HEK293T (cell line): ENCODE results near the gene EXOC6B.

Source experiments
- CTCF ChIA-PET: fragments of 350-600 bp; formaldehyde crosslinking; extraction: SDS; loops from one replicate; lab custom pipeline; 2021; ENCODE audit warnings: antibody characterized with exemption, inconsistent platforms; lab: Yijun Ruan, JAX
- POLR2A ChIA-PET: fragments of 350-600 bp; formaldehyde crosslinking; extraction: SDS; loops from one replicate; lab custom pipeline; 2020; ENCODE audit warnings: antibody characterized with exemption, inconsistent platforms; lab: Yijun Ruan, JAX
- DNase-seq: peaks from one replicate; pipeline ENCODE4 v3.0.0; 2012; ENCODE audit warnings: mixed read lengths; ENCODE audit errors: extremely low spot score
- ARNT ChIP-seq: fragments of 450-650 bp; IDR thresholded peaks from 2 replicates; pipeline ENCODE4 v1.6.1; 2017; ENCODE audit warnings: mild to moderate bottlenecking
- BHLHE40 ChIP-seq: fragments of 450-650 bp; IDR thresholded peaks from 2 replicates; pipeline ENCODE4 v1.6.1; 2016; ENCODE audit warnings: mild to moderate bottlenecking, moderate library complexity, borderline replicate concordance
- CTBP1 ChIP-seq: fragments of 450-650 bp; IDR thresholded peaks from 2 replicates; pipeline ENCODE4 v1.6.1; 2016; ENCODE audit warnings: borderline replicate concordance
- ELF4 ChIP-seq: fragments of 450-650 bp; IDR thresholded peaks from 2 replicates; pipeline ENCODE4 v1.6.1; 2017; ENCODE audit warnings: antibody characterized with exemption
- FOXA1 ChIP-seq: fragments of 450-650 bp; IDR thresholded peaks from 2 replicates; pipeline ENCODE4 v1.6.1; 2016; ENCODE audit warnings: mild to moderate bottlenecking
- FOXK2 ChIP-seq: fragments of 450-650 bp; IDR thresholded peaks from 2 replicates; pipeline ENCODE4 v1.6.1; 2016; ENCODE audit warnings: mild to moderate bottlenecking
- FOXM1 ChIP-seq: fragments of 450-650 bp; IDR thresholded peaks from 2 replicates; pipeline ENCODE4 v1.6.1; 2017; ENCODE audit warnings: mild to moderate bottlenecking, borderline replicate concordance
- HDGF ChIP-seq: fragments of 450-650 bp; IDR thresholded peaks from 2 replicates; pipeline ENCODE4 v1.6.1; 2017; ENCODE audit warnings: antibody characterized with exemption, borderline replicate concordance
- L3MBTL2 ChIP-seq: fragments of 450-650 bp; conservative IDR thresholded peaks from 2 replicates; pipeline ENCODE4 v1.6.1; 2016; ENCODE audit warnings: mild to moderate bottlenecking
- LEF1 ChIP-seq: fragments of 450-650 bp; IDR thresholded peaks from 2 replicates; pipeline ENCODE4 v1.6.1; 2017; ENCODE audit warnings: mild to moderate bottlenecking, borderline replicate concordance
- NFRKB ChIP-seq: fragments of 450-650 bp; IDR thresholded peaks from 2 replicates; pipeline ENCODE4 v1.6.1; 2016; ENCODE audit warnings: mild to moderate bottlenecking, moderate library complexity
- SP1 ChIP-seq: fragments of 450-650 bp; IDR thresholded peaks from 2 replicates; pipeline ENCODE4 v1.6.1; 2017
- SUZ12 ChIP-seq: fragments of 450-650 bp; IDR thresholded peaks from 2 replicates; pipeline ENCODE4 v1.6.1; 2016; ENCODE audit warnings: mild to moderate bottlenecking
- TARDBP ChIP-seq: fragments of 450-650 bp; IDR thresholded peaks from 2 replicates; pipeline ENCODE4 v1.6.1; 2016
- ZNF384 ChIP-seq: fragments of 450-650 bp; IDR thresholded peaks from 2 replicates; pipeline ENCODE4 v1.6.1; 2016
- TF ChIP-seq, protein P1 (sequence below): fragments of 450-650 bp; IDR thresholded peaks from 2 replicates; pipeline ENCODE4 v1.6.1; 2016

The EXOC6B gene

DNA sequence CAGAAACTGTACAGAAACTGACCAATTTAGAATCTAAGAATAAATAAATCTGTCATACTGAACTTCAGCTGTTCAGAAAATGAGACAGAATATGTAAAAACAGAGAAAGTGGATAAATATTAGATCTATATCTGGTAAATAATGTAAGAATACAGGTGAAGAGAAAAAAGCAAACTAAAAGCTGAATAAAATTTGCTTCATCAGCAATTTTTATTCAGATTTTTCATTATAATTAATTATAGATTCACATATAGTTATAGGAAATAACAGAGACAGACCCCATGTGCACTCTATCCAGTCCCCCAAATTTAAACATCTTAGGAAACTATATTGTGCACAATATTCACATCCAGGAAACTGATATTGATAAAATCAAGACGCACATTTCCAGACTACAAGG is 299.2 kb downstream of the EXOC6B start:
- CTCF ChIA-PET: interaction anchor here (0.6 kb wide), 1 partner anchor 43 kb away, joined by 3 read pairs; no protein-coding TSS in a partner anchor
- POLR2A ChIA-PET: no interaction called here

DNA sequence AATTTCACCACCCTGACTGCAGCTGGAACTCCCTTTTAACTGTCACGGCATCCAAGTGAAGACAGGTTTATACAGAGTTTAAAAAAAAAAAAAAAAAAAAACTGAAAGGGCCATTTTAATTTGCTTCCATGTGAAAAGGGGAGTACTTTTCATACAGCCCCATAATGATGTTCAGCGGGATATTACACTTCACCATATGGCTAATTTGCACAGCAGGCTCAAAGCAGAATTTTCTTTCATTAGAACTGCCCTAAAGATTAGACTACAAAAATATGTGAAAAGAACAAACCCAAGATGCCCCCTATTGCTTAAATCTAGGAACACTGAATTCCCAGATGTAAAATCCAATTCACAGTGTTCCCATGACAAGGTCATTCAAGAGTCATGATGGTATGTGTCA is 301.8 kb downstream of the EXOC6B start:
- DNase-seq: no peak
- ChIA-PET CTCF (no interaction called here), POLR2A (no interaction called here)
- TF ChIP-seq HDGF (no peak), BHLHE40 (no peak), CTBP1 (no peak), ARNT (no peak), ZNF384 (no peak), SUZ12 (no peak), FOXA1 (no peak), TARDBP (no peak), FOXK2 (no peak)
- TF ChIP-seq, protein P1, sequence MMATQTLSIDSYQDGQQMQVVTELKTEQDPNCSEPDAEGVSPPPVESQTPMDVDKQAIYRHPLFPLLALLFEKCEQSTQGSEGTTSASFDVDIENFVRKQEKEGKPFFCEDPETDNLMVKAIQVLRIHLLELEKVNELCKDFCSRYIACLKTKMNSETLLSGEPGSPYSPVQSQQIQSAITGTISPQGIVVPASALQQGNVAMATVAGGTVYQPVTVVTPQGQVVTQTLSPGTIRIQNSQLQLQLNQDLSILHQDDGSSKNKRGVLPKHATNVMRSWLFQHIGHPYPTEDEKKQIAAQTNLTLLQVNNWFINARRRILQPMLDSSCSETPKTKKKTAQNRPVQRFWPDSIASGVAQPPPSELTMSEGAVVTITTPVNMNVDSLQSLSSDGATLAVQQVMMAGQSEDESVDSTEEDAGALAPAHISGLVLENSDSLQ: no peak

More for the DNA sequence above, 299.2 kb downstream of the EXOC6B start:
- DNase-seq: no peak
- no peak for TF ChIP-seq FOXA1
- TF ChIP-seq SP1: no peak
- no peak for TF ChIP-seq CTBP1
- no peak for TF ChIP-seq ZNF384
- TF ChIP-seq SUZ12: no peak
- TF ChIP-seq LEF1: no peak

DNA sequence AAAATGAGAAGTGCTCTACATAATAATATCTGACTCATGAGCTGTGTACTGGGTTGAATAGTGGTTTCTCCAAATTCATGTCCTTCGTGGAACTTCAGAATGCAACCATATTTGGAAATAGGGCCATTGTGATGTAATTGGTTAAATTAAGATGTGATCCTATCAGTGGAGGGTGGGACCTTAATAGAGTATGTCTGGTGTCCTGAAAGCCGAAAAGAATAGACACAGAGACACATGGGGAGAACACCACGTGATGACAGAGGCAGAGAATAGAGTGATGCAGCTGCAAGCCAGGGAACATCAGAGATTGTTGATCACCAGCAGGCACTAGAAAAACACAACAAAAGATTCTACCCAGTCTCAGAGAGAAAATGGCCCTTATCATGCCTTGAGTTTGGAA is 310.1 kb downstream of the EXOC6B start:
- CTCF ChIA-PET: no interaction called here
- POLR2A ChIA-PET: no interaction called here
- TF ChIP-seq BHLHE40 (no peak), CTBP1 (no peak), L3MBTL2 (no peak), TARDBP (no peak), ARNT (no peak), SP1 (no peak), ZNF384 (no peak), ELF4 (no peak), NFRKB (no peak), HDGF (no peak), LEF1 (no peak), FOXK2 (no peak), FOXA1 (no peak), SUZ12 (no peak)
- TF ChIP-seq, protein P1: no peak
- DNase-seq: no peak

DNA sequence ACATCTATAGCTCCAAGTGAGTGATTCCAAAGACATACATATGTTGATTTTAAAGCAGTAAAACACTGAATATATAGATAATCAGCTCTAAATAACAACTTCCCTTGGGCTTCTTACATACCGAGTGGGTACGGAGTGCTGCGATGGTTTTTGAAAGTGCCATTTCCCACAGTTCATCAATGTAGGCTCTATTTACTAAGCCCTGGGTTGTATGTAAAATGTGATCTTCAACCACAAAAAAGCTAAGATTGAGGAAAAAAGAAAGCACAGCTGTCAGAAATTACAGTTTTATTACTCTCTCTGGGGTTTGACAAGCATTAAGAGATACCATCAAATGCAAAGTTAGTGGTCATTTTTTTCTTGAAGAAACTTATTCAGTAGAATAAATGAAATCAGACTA is 312.8 kb downstream of the EXOC6B start:
- ChIA-PET POLR2A (no interaction called here), CTCF (no interaction called here)
- TF ChIP-seq, protein P1: no peak
- DNase-seq: no peak

DNA sequence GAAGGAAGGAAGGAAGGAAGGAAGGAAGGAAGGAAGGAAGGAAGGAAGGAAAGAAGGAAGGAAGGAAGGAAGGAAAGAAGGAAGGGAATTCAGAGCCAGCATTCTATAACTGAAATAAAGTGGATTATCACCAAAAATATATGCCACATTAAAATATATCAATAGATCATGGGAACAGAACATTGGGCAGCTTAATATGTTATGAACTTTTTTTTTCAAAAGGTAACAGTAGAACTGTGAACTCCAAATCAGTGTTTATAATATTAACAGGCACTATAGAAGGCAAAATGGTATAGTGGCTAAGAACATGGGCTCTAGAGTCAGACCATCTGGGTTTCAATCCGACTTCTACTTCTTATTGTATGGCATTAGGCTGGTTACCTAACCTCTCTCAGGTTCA is 313.5 kb downstream of the EXOC6B start:
- TF ChIP-seq LEF1: no peak
- TF ChIP-seq ARNT: no peak
- TF ChIP-seq ELF4: no peak
- no peak for TF ChIP-seq FOXA1
- no peak for TF ChIP-seq ZNF384
- no peak for TF ChIP-seq CTBP1
- TF ChIP-seq L3MBTL2: no peak
- TF ChIP-seq SUZ12: no peak
- ChIA-PET POLR2A (no interaction called here), CTCF (no interaction called here)
- no peak for DNase-seq

DNA sequence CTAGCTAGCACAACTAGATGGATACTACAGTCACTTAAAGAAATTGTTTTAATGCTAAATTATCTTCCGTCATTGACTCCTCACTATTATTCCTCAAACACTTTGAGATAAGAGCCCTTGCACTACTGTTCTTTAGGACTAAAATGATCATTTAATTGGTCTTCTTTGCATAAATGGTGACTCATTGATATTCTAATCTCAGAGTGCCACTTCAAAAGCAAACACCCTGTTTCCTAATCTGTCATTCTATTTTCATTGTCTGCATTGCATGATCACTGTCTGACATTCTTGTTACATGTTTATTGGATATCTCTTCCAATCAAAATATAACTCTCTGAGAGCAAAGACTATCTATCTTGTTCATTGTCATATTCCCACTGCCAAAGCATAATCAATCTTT is 313.9 kb downstream of the EXOC6B start:
- DNase-seq: no peak
- ChIA-PET CTCF (no interaction called here), POLR2A (no interaction called here)
- TF ChIP-seq L3MBTL2: no peak
- TF ChIP-seq FOXA1: no peak
- no peak for TF ChIP-seq SP1
- TF ChIP-seq NFRKB: no peak
- TF ChIP-seq HDGF: no peak
- TF ChIP-seq, protein P1: no peak
- TF ChIP-seq CTBP1: no peak
- no peak for TF ChIP-seq SUZ12

DNA sequence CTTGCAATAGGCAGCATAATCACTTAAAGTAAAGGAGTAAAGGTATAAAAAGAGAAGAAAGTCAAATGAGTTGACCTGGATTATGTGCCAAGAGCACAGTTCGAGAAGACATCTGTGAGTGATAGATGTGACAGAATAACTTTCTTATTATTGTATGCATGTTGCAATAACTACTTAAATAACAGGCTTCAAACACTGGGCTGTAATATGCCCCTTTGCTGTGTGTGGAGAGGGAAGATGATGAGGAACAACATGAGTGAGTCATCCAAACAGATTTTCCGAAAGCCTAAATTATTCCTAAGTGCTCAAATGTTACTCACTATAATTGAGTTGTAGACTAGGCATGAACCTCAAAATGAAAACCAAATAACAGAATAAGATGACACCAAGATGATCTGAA is 328.1 kb downstream of the EXOC6B start:
- ChIA-PET POLR2A (no interaction called here), CTCF (no interaction called here)
- TF ChIP-seq LEF1 (no peak), ELF4 (no peak), FOXA1 (no peak), SUZ12 (no peak), ARNT (no peak), CTBP1 (no peak), BHLHE40 (no peak), NFRKB (no peak), TARDBP (no peak), ZNF384 (no peak), SP1 (no peak), FOXK2 (no peak), HDGF (no peak), L3MBTL2 (no peak), FOXM1 (no peak)
- TF ChIP-seq, protein P1: no peak
- DNase-seq: no peak
